Fibroblast of lung (primary cell): ENCODE measurements around the gene AFTPH. TPM values are rescaled to one million over a fixed set of nuclear protein-coding genes. Genes with fewer than 3 reads are reported as not detected.

Experiments
- DNase-seq, 2 donors: peaks; one replicate each; pipeline versions ENCODE4 v3.0.0 to v3.0.0-alpha.2; 2010; ENCODE audit warnings: low read depth in 2 of 2
- H2AFZ ChIP-seq: 2 replicates; pipeline ENCODE4 v1.5.1; 2012; ENCODE audit warnings: low read length, control low read depth, inconsistent platforms
- H3K27ac ChIP-seq: 2 replicates; pipeline ENCODE4 v1.5.1; 2011; ENCODE audit warnings: low read length, control low read depth; ENCODE audit not compliant: insufficient read depth
- H3K27me3 ChIP-seq: 2 replicates; pipeline ENCODE4 v1.5.1; 2011; ENCODE audit warnings: mild to moderate bottlenecking, low read length; ENCODE audit not compliant: control insufficient read depth, insufficient read depth
- H3K36me3 ChIP-seq: 2 replicates; pipeline ENCODE4 v1.5.1; 2011; ENCODE audit warnings: low read length; ENCODE audit not compliant: control insufficient read depth, insufficient read depth
- H3K4me1 ChIP-seq: 2 replicates; pipeline ENCODE4 v1.5.1; 2011; ENCODE audit warnings: low read length; ENCODE audit not compliant: control insufficient read depth, insufficient read depth; ENCODE audit errors: extremely low read depth
- H3K4me2 ChIP-seq: 2 replicates; pipeline ENCODE4 v1.5.1; 2011; ENCODE audit warnings: low read length, control low read depth; ENCODE audit not compliant: insufficient read depth; ENCODE audit errors: extremely low read depth
- H3K4me3 ChIP-seq, 4 experiments: fragments of 200-600 bp in 1 of 4; sonication (generic) in 1 of 4; replicated peaks in 1 of 4; 2 replicates each; pipeline ENCODE4 v1.5.1; 2011 to 2016; ENCODE audit warnings: low read length in 4 of 4, low read depth in 3 of 4, mild to moderate bottlenecking in 3 of 4, control low read depth in 2 of 4, inconsistent platforms in 1 of 4, mixed read lengths in 1 of 4; ENCODE audit not compliant: insufficient read depth in 1 of 4; ENCODE audit errors: control extremely low read depth in 1 of 4
- H3K79me2 ChIP-seq: 2 replicates; pipeline ENCODE4 v1.5.1; 2012; ENCODE audit warnings: mild to moderate bottlenecking, low read length, inconsistent platforms; ENCODE audit not compliant: control insufficient read depth, insufficient read depth
- H3K9ac ChIP-seq: 2 replicates; pipeline ENCODE4 v1.5.1; 2011; ENCODE audit warnings: mild to moderate bottlenecking, low read length, control low read depth; ENCODE audit not compliant: insufficient read depth
- H3K9me3 ChIP-seq: 2 replicates; pipeline ENCODE4 v1.5.1; 2012; ENCODE audit warnings: low read depth, low read length; ENCODE audit not compliant: control insufficient read depth, insufficient read depth
- H4K20me1 ChIP-seq: 2 replicates; pipeline ENCODE4 v1.5.1; 2011; ENCODE audit warnings: low read length; ENCODE audit not compliant: control insufficient read depth, insufficient read depth; ENCODE audit errors: extremely low read depth
- EZH2 ChIP-seq: IDR thresholded peaks from 2 replicates; pipeline ENCODE4 v1.5.1; 2012; ENCODE audit warnings: low read length, control low read depth, mild to moderate bottlenecking; ENCODE audit errors: missing control alignments
- polyA plus RNA-seq, 2 donors: library from polyadenylated mRNA; depleted of rRNA in 1 of 2; stranded (reverse) in 1 of 2; unstranded in 1 of 2; fragments of >200 nt; gene quantifications; 2 replicates each; pipeline ENCODE4 v1.2.1, GENCODE V29; 2011 to 2012; ENCODE audit warnings: missing spikeins in 1 of 2
- total RNA-seq: library from RNA; depleted of rRNA; stranded (reverse); fragments of >200 nt; gene quantifications from 2 replicates; pipeline ENCODE4 v1.2.1, GENCODE V29; 2014
- TF ChIP-seq, protein P1 (sequence below), 2 donors: IDR thresholded peaks in 1 of 2; conservative IDR thresholded peaks in 1 of 2; 1 replicate in 1 of 2; 2 replicates in 1 of 2; pipeline ENCODE4 v1.5.1; 2011 to 2012; ENCODE audit warnings: low read length in 2 of 2, control low read depth in 1 of 2, inconsistent platforms in 1 of 2, low read depth in 1 of 2, mild to moderate bottlenecking in 1 of 2

AFTPH gene
- total and polyA plus RNA-seq, 2 donors (not counting 1 experiment from before 2014, with no cell fraction given): 15.8 to 43.3 TPM

GRCh38 chr2:64615844-64616536 lies 91.9 kb downstream of the AFTPH start:
- H3K4me2 ChIP-seq: no peak overlapping the region
- TF ChIP-seq, protein P1, sequence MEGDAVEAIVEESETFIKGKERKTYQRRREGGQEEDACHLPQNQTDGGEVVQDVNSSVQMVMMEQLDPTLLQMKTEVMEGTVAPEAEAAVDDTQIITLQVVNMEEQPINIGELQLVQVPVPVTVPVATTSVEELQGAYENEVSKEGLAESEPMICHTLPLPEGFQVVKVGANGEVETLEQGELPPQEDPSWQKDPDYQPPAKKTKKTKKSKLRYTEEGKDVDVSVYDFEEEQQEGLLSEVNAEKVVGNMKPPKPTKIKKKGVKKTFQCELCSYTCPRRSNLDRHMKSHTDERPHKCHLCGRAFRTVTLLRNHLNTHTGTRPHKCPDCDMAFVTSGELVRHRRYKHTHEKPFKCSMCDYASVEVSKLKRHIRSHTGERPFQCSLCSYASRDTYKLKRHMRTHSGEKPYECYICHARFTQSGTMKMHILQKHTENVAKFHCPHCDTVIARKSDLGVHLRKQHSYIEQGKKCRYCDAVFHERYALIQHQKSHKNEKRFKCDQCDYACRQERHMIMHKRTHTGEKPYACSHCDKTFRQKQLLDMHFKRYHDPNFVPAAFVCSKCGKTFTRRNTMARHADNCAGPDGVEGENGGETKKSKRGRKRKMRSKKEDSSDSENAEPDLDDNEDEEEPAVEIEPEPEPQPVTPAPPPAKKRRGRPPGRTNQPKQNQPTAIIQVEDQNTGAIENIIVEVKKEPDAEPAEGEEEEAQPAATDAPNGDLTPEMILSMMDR (conservative IDR thresholded peaks at IDR 0.05 in 1 of 2, IDR thresholded peaks at IDR 0.05 in 1 of 2; ENCODE audit: low read depth in 1 of 2, low read length in 2 of 2): no peak
- no peak for TF ChIP-seq EZH2
- no peak overlapping the region for H3K4me3 ChIP-seq
- no peak for DNase-seq
- H4K20me1 ChIP-seq: no peaks in the 10 kb centered on the region
- H3K9ac ChIP-seq: no peak overlapping the region
- H3K27me3 ChIP-seq: peaks cover 5% of the 10 kb centered on the region
- H3K27ac ChIP-seq: no peak overlapping the region
- no peak overlapping the region for H2AFZ ChIP-seq
- no peaks in the 10 kb centered on the region for H3K79me2 ChIP-seq
- H3K4me1 ChIP-seq: no peaks in the 10 kb centered on the region
- H3K9me3 ChIP-seq: no peaks in the 10 kb centered on the region
- H3K36me3 ChIP-seq: no peaks in the 10 kb centered on the region

GRCh38 chr2:64617631-64618151 lies 93.6 kb downstream of the AFTPH start:
- Histone ChIP-seq H4K20me1 (no peaks in the 10 kb centered on the region), H3K9ac (no peak overlapping the region), H3K4me3 (no peak overlapping the region), H3K27ac (no peak overlapping the region), H3K9me3 (no peaks in the 10 kb centered on the region), H3K4me2 (no peak overlapping the region), H3K79me2 (no peaks in the 10 kb centered on the region), H3K36me3 (no peaks in the 10 kb centered on the region), H3K27me3 (no peaks in the 10 kb centered on the region), H3K4me1 (no peaks in the 10 kb centered on the region), H2AFZ (no peak overlapping the region)
- DNase-seq: no peak
- TF ChIP-seq, protein P1 (conservative IDR thresholded peaks at IDR 0.05 in 1 of 2, IDR thresholded peaks at IDR 0.05 in 1 of 2; ENCODE audit: low read depth in 1 of 2, low read length in 2 of 2): no peak
- TF ChIP-seq EZH2: no peak

- Histone ChIP-seq H3K79me2 (no peaks in the 10 kb centered on the region), H3K27me3 (no peaks in the 10 kb centered on the region), H2AFZ (no peak overlapping the region), H3K4me1 (no peaks in the 10 kb centered on the region), H3K36me3 (no peaks in the 10 kb centered on the region), H4K20me1 (no peaks in the 10 kb centered on the region), H3K4me3 (no peak overlapping the region), H3K27ac (no peak overlapping the region), H3K9me3 (no peaks in the 10 kb centered on the region), H3K4me2 (no peak overlapping the region), H3K9ac (no peak overlapping the region)
- DNase-seq: no peak
- no peak for TF ChIP-seq EZH2
- TF ChIP-seq, protein P1 (conservative IDR thresholded peaks at IDR 0.05 in 1 of 2, IDR thresholded peaks at IDR 0.05 in 1 of 2; ENCODE audit: low read depth in 1 of 2, low read length in 2 of 2): no peak
These were observed 96.5 kb downstream of the AFTPH start for GRCh38 chr2:64620661-64621060.
